Putamen (tissue), 1 donor: ENCODE results near the gene GPR42.
"Not testable (repeated sequence)": the region's sequence is repeated elsewhere in the genome, so short reads cannot be mapped to it uniquely, and the experiment has no call there.

ENCODE experiments used
- DNase-seq: peaks from one replicate; pipeline ENCODE4 v3.0.0-alpha.2; 2016; ENCODE audit warnings: low spot score

Gene GPR42

GRCh38 chr19:35363711-35364425 lies 7.0 kb upstream of the GPR42 start:
- no peak for DNase-seq

DNA sequence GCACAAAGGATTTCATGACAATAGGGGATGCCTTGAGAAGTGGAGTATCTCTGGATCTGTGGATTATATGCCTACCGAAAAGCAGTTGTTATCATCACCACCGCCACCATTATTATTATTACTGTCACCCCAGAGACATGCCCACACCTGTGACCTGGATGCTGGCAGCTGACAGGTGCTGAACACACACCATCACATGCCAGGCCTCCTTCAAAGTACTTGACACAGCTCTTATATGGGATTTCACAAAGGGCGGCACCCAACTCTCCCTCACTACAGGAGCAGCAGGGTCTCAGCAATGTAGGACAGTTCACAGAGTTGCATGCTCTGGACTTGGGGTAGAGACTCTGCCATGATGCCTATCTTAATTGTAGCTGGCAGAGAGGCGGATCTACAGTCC lies 5.6 kb upstream of the GPR42 start:
- no peak for DNase-seq

DNA sequence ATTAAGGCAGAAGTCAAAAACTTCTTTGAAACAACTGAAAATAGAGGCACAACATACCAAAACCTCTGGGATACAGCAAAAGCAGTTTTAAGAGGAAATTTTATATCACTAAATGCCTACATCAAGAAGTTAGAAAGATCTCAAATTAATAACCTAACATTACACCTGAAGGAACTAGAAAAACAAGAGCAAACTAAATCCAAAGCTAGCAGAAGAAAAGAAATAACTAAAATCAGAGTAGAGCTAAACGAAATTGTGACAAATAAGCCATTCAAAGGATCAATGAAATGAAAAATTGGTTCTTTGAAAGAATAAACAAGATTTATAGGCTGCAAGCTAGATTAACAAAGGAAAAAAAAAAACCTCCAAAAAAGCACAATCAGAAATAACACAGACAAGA lies 2.5 kb upstream of the GPR42 start:
- DNase-seq, result no peak

GRCh38 chr19:35369522-35369921 lies 1.3 kb upstream of the GPR42 start:
- no peak for DNase-seq

DNA sequence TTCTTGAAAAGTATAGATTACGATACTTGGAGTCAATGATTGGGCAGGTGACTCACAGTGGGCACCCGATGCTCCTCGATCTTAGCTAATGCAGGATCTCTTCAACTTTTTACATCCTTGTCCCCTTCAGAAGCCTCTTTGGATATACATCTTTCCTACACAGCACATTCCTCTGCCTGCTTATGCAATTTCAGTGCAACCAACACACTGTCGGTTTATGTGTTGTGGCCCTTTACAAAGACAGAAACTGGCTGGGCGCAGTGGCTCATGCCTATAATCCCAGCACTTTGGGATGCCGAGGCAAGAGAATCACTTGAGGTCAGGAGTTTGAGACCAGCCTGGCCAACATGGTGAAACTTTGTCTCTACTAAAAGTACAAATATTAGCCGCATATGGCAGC lies 2.6 kb downstream of the GPR42 start:
- DNase-seq, result no peak

GRCh38 chr19:35374031-35374430 lies 3.2 kb downstream of the GPR42 start:
- DNase-seq, result not testable (repeated sequence)

DNA sequence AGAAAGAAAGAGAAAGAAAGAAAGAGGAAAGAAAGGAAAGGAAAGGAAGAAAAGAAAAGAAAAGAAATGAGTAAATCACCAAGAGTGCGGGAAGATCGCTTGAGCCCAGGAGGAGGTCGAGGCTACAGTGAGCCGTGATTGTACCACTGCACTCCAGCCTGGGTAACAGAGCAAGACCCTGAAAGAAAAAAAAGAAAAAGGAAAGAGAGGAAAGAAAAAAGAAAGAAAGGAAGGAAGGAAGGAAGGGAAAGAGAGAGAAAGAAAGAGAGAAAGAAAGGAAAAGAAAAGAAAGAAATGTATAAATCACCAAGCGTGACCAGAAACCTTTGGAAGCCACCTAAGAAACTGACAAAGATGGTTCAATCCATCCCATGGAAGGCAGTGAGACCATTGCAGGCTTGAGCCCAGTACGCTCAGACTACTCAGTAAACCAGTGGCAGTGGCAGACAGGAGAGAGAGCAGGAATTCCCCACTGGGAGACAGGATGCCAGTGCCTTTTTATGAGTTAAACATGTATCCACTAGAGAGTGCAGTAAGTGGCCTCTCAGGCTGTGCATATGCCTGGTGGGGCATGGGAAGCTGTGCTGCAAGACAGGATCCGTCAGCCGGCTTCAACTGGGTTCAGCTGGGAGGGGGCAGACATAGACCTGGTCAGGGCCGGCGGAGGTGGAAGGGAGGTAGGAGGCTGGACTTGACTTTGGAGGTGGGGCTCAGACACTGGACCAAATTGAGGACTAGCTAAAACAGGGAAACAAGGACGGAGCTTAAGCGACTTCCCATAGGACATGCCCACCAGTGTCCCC lies 4.8 kb downstream of the GPR42 start:
- DNase-seq, result no peak

DNA sequence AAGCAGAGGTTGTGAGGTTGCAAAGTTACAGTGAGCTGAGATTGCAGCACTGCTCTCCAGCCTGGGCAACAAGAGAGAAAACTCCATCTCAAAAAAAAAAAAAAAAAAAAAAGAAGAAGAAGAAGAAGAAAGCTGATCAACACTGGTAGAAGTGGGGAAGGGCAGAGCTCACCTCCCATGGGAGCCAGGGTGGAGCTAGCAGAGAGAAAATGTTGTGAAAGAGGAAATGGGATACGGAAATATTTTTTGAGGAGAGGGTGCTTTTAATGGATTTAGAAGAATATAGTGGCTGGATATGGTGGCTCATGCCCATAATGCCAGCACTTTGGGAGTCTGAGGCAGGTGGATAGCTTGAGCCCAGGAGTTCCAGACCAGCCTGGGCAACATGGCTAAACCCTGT lies 6.8 kb downstream of the GPR42 start:
- no peak for DNase-seq

- DNase-seq, result no peak
Measured at GRCh38 chr19:35378356-35378755, 7.5 kb downstream of the GPR42 start.

DNA sequence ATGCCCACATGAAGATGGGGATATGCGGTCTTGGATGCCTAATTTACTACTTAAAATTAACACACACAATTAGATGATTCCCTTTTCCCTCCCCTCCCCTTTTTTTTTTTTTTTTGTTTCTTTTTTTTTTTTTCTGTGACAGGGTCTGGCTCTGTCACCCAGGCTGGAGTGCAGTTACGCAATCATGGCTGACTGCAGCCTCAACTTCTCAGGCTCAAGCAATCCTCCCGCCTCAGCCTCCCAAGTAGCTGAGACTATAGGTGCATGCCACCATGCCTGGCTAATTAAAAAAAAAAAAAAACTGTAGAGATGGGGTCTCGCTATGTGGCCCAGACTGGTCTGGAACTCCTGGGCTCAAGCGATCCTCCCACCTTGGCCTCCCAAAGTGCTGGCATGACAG lies 8.7 kb downstream of the GPR42 start:
- DNase-seq, result not testable (repeated sequence)

GRCh38 chr19:35379992-35380391 lies 9.1 kb downstream of the GPR42 start:
- no peak for DNase-seq

DNA sequence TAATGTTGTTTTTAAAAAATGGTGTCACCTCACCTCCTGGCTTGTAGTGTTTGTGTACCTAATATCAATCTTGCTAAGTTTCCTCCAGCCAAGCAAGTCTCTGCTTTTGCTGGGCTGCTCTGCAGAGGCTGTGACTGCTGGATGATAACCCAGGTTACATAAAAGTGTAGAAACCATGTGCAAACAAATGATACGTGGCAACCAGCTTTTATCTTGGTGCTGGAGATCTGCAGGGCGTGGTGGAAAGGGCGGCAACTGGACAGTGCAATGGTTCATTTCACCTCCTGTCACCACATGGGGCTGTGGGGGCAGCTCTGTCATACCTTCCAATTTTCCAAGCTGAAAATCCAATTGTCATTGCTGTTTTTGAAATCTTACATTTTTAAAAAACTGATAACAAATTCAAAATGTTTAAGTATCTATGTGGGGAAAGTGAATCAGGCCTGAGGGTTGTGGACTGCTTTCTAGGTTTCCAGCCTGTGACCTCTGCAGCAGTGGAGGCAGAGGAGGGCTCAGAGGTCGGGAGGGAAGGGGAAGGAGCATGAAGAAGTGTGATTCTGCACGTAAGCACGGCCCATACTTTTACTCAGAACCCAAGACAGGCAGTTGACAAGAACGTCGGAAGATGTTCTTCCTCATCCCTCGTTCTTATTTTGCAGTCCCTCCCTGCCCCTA lies 9.7 kb downstream of the GPR42 start:
- DNase-seq, result no peak

DNA sequence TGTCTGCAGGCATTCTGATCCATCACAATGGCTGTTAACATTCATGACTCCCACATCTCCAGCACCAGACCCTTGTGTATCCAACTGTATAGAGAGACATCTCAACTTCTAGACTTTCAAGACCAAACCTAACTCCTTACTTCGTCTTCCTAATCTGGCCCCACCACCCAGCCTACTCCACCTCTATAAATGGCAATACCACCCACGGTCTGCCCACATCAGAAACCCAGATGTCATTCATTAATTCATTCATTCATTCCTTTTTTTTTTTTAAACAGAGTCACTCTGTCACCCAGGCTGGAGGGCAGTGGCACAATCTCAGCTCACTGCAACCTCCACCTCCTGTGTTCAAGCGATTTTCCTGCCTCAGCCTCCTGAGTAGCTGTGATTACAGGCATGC lies 10.4 kb downstream of the GPR42 start:
- DNase-seq, result no peak

- DNase-seq, result no peak
Measured at GRCh38 chr19:35381926-35382325, 11.1 kb downstream of the GPR42 start.

DNA sequence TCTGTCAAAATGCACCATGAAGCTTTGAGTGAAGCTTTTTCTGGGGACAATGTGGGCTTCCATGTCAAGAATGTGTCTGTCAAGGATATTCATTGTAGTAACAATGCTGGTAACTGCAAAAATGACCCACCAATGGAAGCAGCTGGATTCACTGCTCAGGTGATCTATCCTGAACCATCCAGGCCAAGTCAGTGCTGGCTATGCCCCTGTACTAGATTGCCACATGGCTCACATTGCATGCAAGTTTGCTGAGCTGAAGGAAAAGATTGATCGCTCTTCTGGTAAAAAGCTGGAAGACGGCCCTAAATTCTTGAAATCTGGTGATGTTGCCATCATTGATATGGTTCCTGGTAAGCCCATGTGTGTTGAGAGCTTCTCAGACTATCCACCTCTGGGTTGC lies 12.7 kb downstream of the GPR42 start:
- DNase-seq, result no peak

DNA sequence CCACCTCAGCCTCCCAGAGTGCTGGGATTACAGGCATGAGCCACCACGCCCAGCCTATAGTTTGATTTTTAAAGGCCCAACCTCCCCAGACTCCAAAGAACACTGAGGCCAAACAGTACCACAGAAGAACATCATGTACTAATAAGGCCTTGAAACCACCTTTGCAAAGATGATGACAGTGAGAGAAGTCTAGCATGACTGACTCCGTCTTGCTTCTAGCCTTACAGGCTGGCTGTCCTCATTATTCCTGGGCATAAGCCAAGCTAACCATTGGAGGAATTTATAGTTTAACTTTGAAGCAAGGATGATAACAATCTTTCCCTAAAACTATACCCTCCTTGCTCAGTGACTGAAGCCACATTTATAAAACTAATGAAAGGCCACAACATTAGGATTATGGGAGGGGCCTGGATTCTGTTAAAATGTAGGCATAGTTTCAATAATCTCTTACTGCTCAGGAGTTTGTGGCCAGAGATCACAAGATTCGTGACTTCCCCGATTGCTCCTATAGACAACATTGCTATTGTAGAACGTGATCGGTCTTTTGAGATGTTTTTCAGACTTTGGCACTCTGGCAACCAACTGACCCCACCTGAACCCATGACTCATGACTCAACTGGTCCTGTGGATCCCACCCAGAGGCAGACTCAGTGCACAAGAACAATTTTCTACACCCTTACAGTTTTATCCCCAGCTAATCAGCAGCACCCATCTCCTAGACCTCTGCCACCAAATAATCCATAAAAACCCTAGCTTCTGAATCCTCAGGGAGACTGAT lies 17.6 kb downstream of the GPR42 start:
- no peak for DNase-seq

- no peak for DNase-seq
Measured at GRCh38 chr19:35389192-35389861, 18.5 kb downstream of the GPR42 start.

DNA sequence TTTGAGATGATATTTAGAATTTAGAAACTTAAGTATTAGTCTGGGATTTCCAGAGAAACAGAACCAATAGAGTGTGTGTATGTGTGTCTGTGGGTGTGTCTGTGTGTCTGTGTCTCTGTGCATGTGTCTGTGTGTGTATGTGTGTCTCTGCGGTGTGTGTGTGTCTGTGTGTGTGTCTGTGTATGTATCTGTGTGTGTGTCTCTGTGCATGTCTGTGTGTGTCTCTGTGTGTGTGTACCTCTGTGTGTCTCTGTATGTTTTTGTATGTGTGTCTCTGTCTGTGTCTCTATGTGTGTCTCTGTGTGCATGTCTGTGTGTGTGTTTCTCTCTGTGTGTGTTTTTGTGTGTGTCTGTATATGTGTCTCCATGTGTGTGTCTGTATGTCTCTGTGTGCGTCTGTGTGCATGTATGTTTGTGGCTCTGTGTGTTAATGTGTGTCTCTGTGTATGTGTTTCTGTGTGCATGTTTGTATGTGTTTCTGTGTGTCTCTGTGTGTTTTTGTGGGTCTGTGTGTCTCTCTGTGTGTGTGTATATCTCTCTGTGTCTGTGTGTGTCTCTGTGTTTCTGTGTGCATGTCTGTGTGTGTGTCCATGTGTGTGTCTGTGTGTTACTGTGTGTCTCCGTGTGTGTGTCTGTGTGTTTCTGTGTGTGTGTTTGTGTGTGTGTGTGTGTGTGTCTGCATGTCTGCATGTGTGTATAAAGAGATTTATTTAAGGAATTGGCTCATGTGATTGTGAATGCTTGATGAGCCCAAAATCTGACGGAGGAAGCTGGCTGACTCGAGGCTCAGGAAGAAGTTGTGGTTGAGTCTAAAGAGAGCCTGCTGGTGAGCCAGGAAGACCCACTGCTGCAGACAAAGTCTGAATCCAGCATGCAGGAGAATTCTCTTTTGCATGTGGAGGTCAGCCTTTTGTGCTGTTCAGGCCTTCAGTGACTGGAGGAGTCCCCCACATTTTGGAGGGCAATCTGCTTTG lies 22.2 kb downstream of the GPR42 start:
- no peak for DNase-seq

DNA sequence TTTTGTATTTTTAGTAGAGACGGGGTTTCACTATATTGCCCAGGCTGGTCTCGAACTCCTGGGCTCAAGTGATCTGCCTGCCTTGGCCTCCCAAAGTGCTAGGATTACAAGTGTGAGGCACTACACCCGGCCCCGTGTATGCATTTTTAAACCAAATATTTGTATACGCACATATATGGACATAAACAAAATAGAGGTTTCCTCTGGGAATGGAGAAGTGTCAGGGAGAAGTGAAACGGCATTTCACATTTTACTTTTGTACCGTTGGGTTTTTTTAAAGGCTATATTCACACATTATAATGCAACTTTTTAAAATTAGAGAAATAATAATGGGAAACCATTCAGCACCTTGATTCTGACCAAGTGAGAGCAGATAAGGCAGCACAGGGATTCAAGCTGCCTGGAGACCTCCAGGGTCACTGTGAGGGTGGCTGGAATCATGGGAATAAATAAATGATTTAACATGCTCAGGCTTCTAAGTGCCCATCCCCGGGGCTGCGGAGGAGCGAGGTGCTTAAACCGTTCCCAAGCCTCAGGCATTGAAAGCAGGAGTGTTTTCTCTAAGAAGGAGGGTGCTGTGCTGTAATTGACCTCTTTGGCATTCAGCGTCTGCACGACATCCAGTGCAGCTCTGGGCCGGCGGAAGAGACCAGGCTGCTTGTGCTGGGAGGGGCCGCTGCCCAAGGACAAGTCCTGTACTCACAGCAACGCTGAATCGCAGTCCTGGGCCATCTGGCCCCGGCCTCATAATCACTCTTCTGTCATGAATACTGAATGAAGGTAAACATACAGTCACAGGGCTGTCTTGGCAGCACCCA lies 24.7 kb downstream of the GPR42 start:
- DNase-seq, result no peak
